Pancreas (tissue), 10 donors: Measurements from ENCODE around the gene HERC2. TPM values are rescaled to one million over a fixed set of nuclear protein-coding genes. Genes with fewer than 3 reads are reported as not detected.
A peak's percentile ranks its signal among the peaks of the same experiment; 100 is the strongest.

ENCODE experiments used
- ATAC-seq, 4 donors: fragments of 200-7000 bp; cut with Tn5 transposase; one replicate each; pipeline versions ENCODE4 v1.8.0 to v1.9.1; 2020; ENCODE audit warnings: mild to moderate bottlenecking in 4 of 4, moderate library complexity in 4 of 4
- DNase-seq, 6 donors: peaks; one replicate each; pipeline ENCODE4 v3.0.0-alpha.2; 2020
- FAIRE-seq: peaks from 2 replicates; lab custom pipeline; 2012; peaks lifted over from hg19 to GRCh38; lab: Jason Lieb, UNC
- H3K27ac ChIP-seq, 4 donors: fragments of 200-600 bp; sonication (generic); 1 replicate in 3 of 4; 2 replicates in 1 of 4; pipeline versions ENCODE4 v1.5.0 to v1.8.0; 2020
- H3K27me3 ChIP-seq, 4 donors: fragments of 200-600 bp; one replicate each; pipeline ENCODE4 v1.8.0; 2021
- H3K36me3 ChIP-seq, 3 donors: fragments of 200-600 bp; sonication (generic) in 1 of 3; one replicate each; pipeline versions ENCODE4 v1.5.0 to v1.8.0; 2020 to 2021
- H3K4me1 ChIP-seq, 3 donors: fragments of 200-600 bp; one replicate each; pipeline ENCODE4 v1.8.0; 2021
- H3K4me3 ChIP-seq, 4 donors: fragments of 200-600 bp; sonication (generic) in 2 of 4; one replicate each; pipeline versions ENCODE4 v1.5.0 to v1.8.0; 2020 to 2021
- H3K9me3 ChIP-seq, 4 donors: fragments of 200-600 bp; one replicate each; pipeline ENCODE4 v1.8.0; 2021
- CTCF ChIP-seq, 4 donors: fragments of 200-600 bp; sonication (generic) in 3 of 4; IDR thresholded peaks; one replicate each; pipeline versions ENCODE4 v1.5.0 to v1.8.0; 2021; ENCODE audit warnings: antibody characterized with exemption in 4 of 4
- WGBS, 2 donors: extraction: QIAGEN DNeasy Blood & Tissue Kit; methylation state at CpG; one replicate each; pipeline ENCODE4 v1.1.7; 2013; 5-methylcytosine and 5-hydroxymethylcytosine counted together
- intact Hi-C, 3 donors: fragments of 100-400 bp; cut with DNase I; formaldehyde crosslinking; loops; one replicate each; pipeline versions ENCODE4 v1.11.1 to v1.14.2; 2022
- polyA plus RNA-seq, 2 donors: library from polyadenylated mRNA; stranded (reverse); fragments of 200-250 nt; gene quantifications; one replicate each; pipeline ENCODE4 v1.2.3, GENCODE V29; 2013
- total RNA-seq, 6 donors: library from RNA; stranded (reverse); fragmentation: NEBNext Ultra II Directional in 4 of 6; extraction: Animal tissue kit (Norgen Biotek cat#: 25700) in 4 of 6; gene quantifications; one replicate each; pipeline versions ENCODE4 v1.2.1 to v1.2.4, GENCODE V29; 2021 to 2023
- donor health status: healthy with polysubstance abuse.
- donor health status: DM: no; HTN: no; CAD: no; lungs with moderate emphysema.
- donor health status: DM: no; HTN: no; CAD: no.
- donor health status: control.
- donor health status: control.
- donor health status: Bipolar disorder and iron deficiency.
- donor health status: DM: yes; HTN: yes; CAD: no.
- donor health status: DM: no; HTN: no; CAD: no.
- donor health status: DM: no; HTN: no; CAD: no.
- donor health status: DM: yes; HTN: yes; CAD: no.

HERC2 gene
- total and polyA plus RNA-seq, 8 donors: 23.7 to 38.7 (median 26.4) TPM

- Histone ChIP-seq H3K27ac (no peak overlapping the region), H3K4me1 (no peaks in the 10 kb centered on the region), H3K9me3 (no peaks in the 10 kb centered on the region), H3K4me3 (no peak overlapping the region), H3K27me3 (no peaks in the 10 kb centered on the region), H3K36me3 (peaks cover 0 to 21% (median 6%) of the 10 kb centered on the region in 3 donors)
- DNase-seq: no peak
- ATAC-seq: no peak
- no peak for TF ChIP-seq CTCF (IDR thresholded peaks at IDR 0.05)
- intact Hi-C loops: no loop called here
- WGBS, 2 donors: 93 to 98% methylated on average over 12 of the region's 12 CpGs
- no peak for FAIRE-seq
These were observed 204.5 kb downstream of the HERC2 start for GRCh38 chr15:28117432-28117990.

- Histone ChIP-seq H3K36me3 (peaks cover 0 to 26% (median 6%) of the 10 kb centered on the region in 3 donors), H3K27me3 (no peaks in the 10 kb centered on the region)
These were observed 205.2 kb downstream of the HERC2 start for GRCh38 chr15:28116521-28117431.

GRCh38 chr15:28115871-28116270 is 206.1 kb downstream of the HERC2 start:
- no peak for DNase-seq
- TF ChIP-seq CTCF (IDR thresholded peaks at IDR 0.05): no peak
- intact Hi-C loops: no loop called here
- H3K27me3 ChIP-seq: no peaks in the 10 kb centered on the region
- H3K4me3 ChIP-seq: no peak overlapping the region
- H3K27ac ChIP-seq: no peak overlapping the region
- H3K36me3 ChIP-seq: peaks cover 0 to 35% (median 6%) of the 10 kb centered on the region in 3 donors
- FAIRE-seq: no peak
- WGBS, 2 donors: 85 to 87% methylated on average over 13 of the region's 13 CpGs
- no peak for ATAC-seq
- H3K4me1 ChIP-seq: no peaks in the 10 kb centered on the region
- no peaks in the 10 kb centered on the region for H3K9me3 ChIP-seq

More at GRCh38 chr15:28116521-28117431, 205.2 kb downstream of the HERC2 start:
- no peaks in the 10 kb centered on the region for H3K4me1 ChIP-seq
- no peaks in the 10 kb centered on the region for H3K9me3 ChIP-seq
- intact Hi-C loops: no loop called here
- FAIRE-seq (no peak), ATAC-seq (no peak), DNase-seq (peak in 1 of 6 donors; percentile 73)
- no peak overlapping the region for H3K4me3 ChIP-seq
- H3K27ac ChIP-seq: no peak overlapping the region
- no peak for TF ChIP-seq CTCF (IDR thresholded peaks at IDR 0.05)
- WGBS, 2 donors: 91 to 92% methylated on average over 40 to 42 of the region's 42 CpGs

- Histone ChIP-seq H3K36me3 (peaks cover 0 to 35% (median 3%) of the 10 kb centered on the region in 3 donors), H3K9me3 (no peaks in the 10 kb centered on the region), H3K4me1 (no peaks in the 10 kb centered on the region), H3K4me3 (no peak overlapping the region), H3K27me3 (no peaks in the 10 kb centered on the region), H3K27ac (no peak overlapping the region)
- WGBS, 2 donors: 93 to 94% methylated on average over 23 of the region's 23 CpGs
- peak in 1 of 6 donors; percentile 65 for DNase-seq
- ATAC-seq: no peak
- intact Hi-C loops: no loop called here
- TF ChIP-seq CTCF (IDR thresholded peaks at IDR 0.05): no peak
- no peak for FAIRE-seq
These were observed 207.0 kb downstream of the HERC2 start for GRCh38 chr15:28114721-28115622.
